MM.1S (cell line): ENCODE measurements around the gene ZNF236.
"Not testable (repeated sequence)": the region's sequence is repeated elsewhere in the genome, so short reads cannot be mapped to it uniquely, and the experiment has no call there.

Experiments used
- DNase-seq: peaks from one replicate; pipeline ENCODE4 v3.0.0-alpha.2; 2015
- H2AFZ ChIP-seq: fragments of 300-600 bp; sonication (generic); 2 replicates; pipeline ENCODE4 v1.6.0; 2016; ENCODE audit warnings: antibody characterized with exemption, low read length
- H3F3A ChIP-seq: fragments of 300-600 bp; sonication (generic); 2 replicates; pipeline ENCODE4 v1.6.1; 2016; ENCODE audit warnings: mild to moderate bottlenecking, antibody characterized with exemption, low read length, moderate library complexity, mixed read lengths; ENCODE audit not compliant: insufficient read depth
- H3K27ac ChIP-seq: fragments of 300-600 bp; sonication (generic); 2 replicates; pipeline ENCODE4 v1.5.1; 2016; ENCODE audit warnings: mild to moderate bottlenecking, low read length
- H3K27me3 ChIP-seq: fragments of 300-600 bp; sonication (generic); replicated peaks from 2 replicates; pipeline ENCODE4 v1.6.0; 2016; ENCODE audit warnings: low read length; ENCODE audit not compliant: insufficient read depth
- H3K36me3 ChIP-seq: fragments of 300-600 bp; sonication (generic); replicated peaks from 2 replicates; pipeline ENCODE4 v1.6.1; 2016; ENCODE audit warnings: mild to moderate bottlenecking, low read length, mixed read lengths; ENCODE audit not compliant: insufficient read depth
- H3K4me1 ChIP-seq: fragments of 300-600 bp; sonication (generic); 2 replicates; pipeline ENCODE4 v1.6.1; 2016; ENCODE audit warnings: low read length, mixed read lengths
- H3K4me2 ChIP-seq: fragments of 300-600 bp; sonication (generic); 2 replicates; pipeline ENCODE4 v1.6.0; 2016; ENCODE audit warnings: low read depth, low read length
- H3K4me3 ChIP-seq: fragments of 300-600 bp; sonication (generic); 2 replicates; pipeline ENCODE4 v1.5.1; 2016; ENCODE audit warnings: low read length, mixed read lengths
- H3K79me2 ChIP-seq: fragments of 300-600 bp; sonication (generic); 2 replicates; pipeline ENCODE4 v1.6.1; 2016; ENCODE audit warnings: mixed run types, low read length, mixed read lengths
- H3K9ac ChIP-seq: fragments of 300-600 bp; sonication (generic); 2 replicates; pipeline ENCODE4 v1.6.1; 2016; ENCODE audit warnings: low read length, mixed read lengths
- H3K9me2 ChIP-seq: fragments of 300-600 bp; sonication (generic); replicated peaks from 2 replicates; pipeline ENCODE4 v1.6.1; 2016; ENCODE audit warnings: mild to moderate bottlenecking, low read length, mixed read lengths; ENCODE audit not compliant: insufficient read depth
- H3K9me3 ChIP-seq: fragments of 300-600 bp; sonication (generic); replicated peaks from 2 replicates; pipeline ENCODE4 v1.6.1; 2016; ENCODE audit warnings: mild to moderate bottlenecking, low read length, mixed read lengths; ENCODE audit not compliant: insufficient read depth
- H4K20me1 ChIP-seq: fragments of 300-600 bp; sonication (generic); 2 replicates; pipeline ENCODE4 v1.6.1; 2016; ENCODE audit warnings: mild to moderate bottlenecking, low read length, moderate library complexity, mixed read lengths; ENCODE audit not compliant: insufficient read depth
- CTCF ChIP-seq: fragments of 300-600 bp; sonication (generic); IDR thresholded peaks from 2 replicates; pipeline ENCODE4 v1.5.1; 2016; ENCODE audit warnings: antibody characterized with exemption, low read length, mixed read lengths
- EZH2 ChIP-seq: fragments of 300-600 bp; sonication (generic); optimal IDR thresholded peaks from 2 replicates; pipeline ENCODE3; 2017; ENCODE audit warnings: low read depth, mild to moderate bottlenecking, antibody characterized with exemption, low read length, mixed read lengths
- EZH2phosphoT487 ChIP-seq: fragments of 300-600 bp; sonication (generic); IDR thresholded peaks from 2 replicates; pipeline ENCODE4 v1.6.1; 2018; ENCODE audit warnings: antibody characterized with exemption, low read length

Gene ZNF236

GRCh38 chr18:76988031-76988826 lies 165.9 kb downstream of the ZNF236 start:
- no peaks in the 10 kb centered on the region for H4K20me1 ChIP-seq
- H3K79me2 ChIP-seq = no peaks in the 10 kb centered on the region
- H2AFZ ChIP-seq = no peak overlapping the region
- H3K9ac ChIP-seq = no peak overlapping the region
- no peaks in the 10 kb centered on the region for H3F3A ChIP-seq
- no peaks in the 10 kb centered on the region for H3K9me3 ChIP-seq
- DNase-seq = no peak
- H3K4me1 ChIP-seq = no peaks in the 10 kb centered on the region
- TF ChIP-seq CTCF (no peak), EZH2 (no peak), EZH2phosphoT487 (no peak)
- no peak overlapping the region for H3K4me3 ChIP-seq
- no peak overlapping the region for H3K27ac ChIP-seq
- no peaks in the 10 kb centered on the region for H3K9me2 ChIP-seq
- no peaks in the 10 kb centered on the region for H3K27me3 ChIP-seq
- H3K4me2 ChIP-seq = no peak overlapping the region
- H3K36me3 ChIP-seq = no peaks in the 10 kb centered on the region

DNA sequence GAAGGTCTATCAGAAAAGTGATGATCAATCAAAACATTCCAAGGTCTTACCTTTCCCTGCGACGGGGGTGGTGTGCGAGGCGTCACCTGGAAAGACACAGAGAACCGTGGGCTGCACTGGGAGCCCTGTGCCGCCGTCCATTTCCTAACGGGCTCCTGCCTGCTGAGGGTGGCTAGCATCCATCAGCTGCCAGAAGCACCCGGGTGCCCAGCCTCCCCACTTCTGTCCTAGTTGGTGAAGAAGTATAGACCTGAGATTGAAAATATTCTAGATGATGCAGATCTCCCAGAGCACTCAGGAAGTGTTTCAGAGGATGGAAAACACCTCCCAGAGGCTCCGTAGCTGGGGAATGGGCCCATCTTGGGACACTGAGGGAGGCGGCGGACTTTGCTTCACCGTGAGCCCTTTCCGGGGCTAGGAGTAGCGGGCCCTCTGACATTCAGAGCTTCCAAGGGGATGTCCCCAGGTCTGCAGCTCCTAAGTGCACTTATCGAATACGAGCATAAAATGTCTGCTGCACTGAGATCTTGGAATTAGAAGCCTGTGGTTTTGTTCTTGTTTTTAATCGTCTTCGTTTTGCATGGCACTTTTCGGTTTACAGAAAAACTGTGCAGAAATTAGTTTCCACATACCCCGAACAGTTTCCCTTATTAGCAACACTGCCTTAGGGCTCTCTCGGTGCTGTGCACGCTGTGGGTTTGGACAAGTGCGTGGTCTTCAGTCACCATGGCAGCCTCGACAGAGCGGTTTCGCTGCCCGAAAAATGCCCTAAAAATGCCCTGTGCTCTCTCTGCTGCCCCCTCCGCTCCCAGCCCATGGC lies 166.7 kb downstream of the ZNF236 start:
- no peak overlapping the region for H3K4me2 ChIP-seq
- H3K27ac ChIP-seq = no peak overlapping the region
- no peaks in the 10 kb centered on the region for H3K27me3 ChIP-seq

DNA sequence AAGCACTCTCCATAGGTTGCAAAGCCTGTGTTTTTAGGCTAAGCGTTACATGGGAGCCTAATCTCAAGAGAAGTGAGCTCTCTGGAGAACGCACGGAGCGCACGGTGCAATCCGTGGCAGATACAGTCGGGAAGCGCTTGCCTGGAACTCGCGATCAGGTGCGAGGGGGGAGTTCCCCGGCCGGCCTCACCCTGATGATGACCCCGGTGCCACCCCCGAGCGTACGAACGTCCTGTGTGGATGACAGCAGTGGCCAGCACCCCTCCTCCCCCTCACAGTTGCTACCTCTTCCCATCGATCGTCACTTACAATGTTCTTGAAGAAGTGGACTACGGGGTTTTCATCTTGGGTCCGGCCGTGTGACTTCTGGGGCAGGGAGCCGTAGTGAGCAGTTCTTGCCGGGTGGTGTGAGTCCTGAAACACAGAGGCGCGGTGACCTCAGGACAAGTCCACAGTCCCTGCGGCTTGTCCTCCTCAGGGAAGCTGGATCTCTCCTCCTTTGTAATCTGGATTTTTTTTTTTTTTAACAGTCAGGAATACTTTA lies 167.4 kb downstream of the ZNF236 start:
- no peaks in the 10 kb centered on the region for H3K9me3 ChIP-seq
- H3K9me2 ChIP-seq = no peaks in the 10 kb centered on the region
- no peak overlapping the region for H2AFZ ChIP-seq
- H3K4me2 ChIP-seq = no peak overlapping the region
- no peaks in the 10 kb centered on the region for H3K36me3 ChIP-seq
- no peak for DNase-seq
- TF ChIP-seq CTCF (no peak), EZH2 (no peak), EZH2phosphoT487 (no peak)
- no peaks in the 10 kb centered on the region for H3K4me1 ChIP-seq
- H3K4me3 ChIP-seq = no peak overlapping the region
- H3K9ac ChIP-seq = no peak overlapping the region
- no peak overlapping the region for H3K27ac ChIP-seq
- no peaks in the 10 kb centered on the region for H3K79me2 ChIP-seq
- no peaks in the 10 kb centered on the region for H4K20me1 ChIP-seq
- H3F3A ChIP-seq = no peaks in the 10 kb centered on the region
- H3K27me3 ChIP-seq = no peaks in the 10 kb centered on the region

More for the DNA sequence above, 166.7 kb downstream of the ZNF236 start:
- H4K20me1 ChIP-seq = no peaks in the 10 kb centered on the region
- H3F3A ChIP-seq = no peaks in the 10 kb centered on the region
- no peak overlapping the region for H2AFZ ChIP-seq
- no peaks in the 10 kb centered on the region for H3K9me3 ChIP-seq
- H3K4me3 ChIP-seq = no peak overlapping the region
- no peaks in the 10 kb centered on the region for H3K9me2 ChIP-seq
- H3K4me1 ChIP-seq = no peaks in the 10 kb centered on the region
- no peaks in the 10 kb centered on the region for H3K79me2 ChIP-seq
- no peak overlapping the region for H3K9ac ChIP-seq
- TF ChIP-seq EZH2 (no peak), EZH2phosphoT487 (no peak), CTCF (no peak)
- H3K36me3 ChIP-seq = no peaks in the 10 kb centered on the region
- DNase-seq = no peak

DNA sequence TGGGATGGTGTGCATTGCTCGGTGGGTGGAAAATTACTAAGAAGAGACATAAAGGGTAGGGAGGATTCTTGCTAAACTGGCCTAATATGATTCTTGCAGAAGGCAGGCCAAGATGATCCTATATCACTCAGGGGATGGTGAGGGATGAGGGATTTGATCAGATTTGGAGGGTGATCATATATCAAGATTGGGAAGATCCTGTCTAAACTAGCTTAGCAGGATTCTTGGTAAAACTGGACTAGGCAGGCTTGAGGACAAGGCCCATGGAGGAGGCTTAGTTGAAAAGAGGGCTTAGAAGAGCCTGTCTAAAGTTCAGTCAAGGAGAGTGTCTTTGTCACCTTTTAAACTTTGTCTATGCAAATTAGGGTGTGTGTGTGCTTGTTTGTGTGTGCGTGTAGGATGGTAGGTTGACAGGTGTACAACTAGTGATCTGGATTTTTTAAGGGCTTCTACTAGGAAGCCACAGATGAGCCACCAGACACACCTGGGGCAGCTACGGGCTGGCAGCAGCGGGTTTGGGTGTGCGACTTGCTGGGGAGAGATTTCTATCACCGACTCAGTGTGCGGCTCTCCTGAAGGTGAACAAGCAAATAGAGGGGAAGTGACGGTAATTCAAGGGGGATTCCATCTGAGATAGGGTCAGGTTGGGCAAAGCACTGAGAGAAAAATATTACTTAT lies 168.1 kb downstream of the ZNF236 start:
- H3K27me3 ChIP-seq, H4K20me1 ChIP-seq, H2AFZ ChIP-seq, H3K36me3 ChIP-seq, H3K4me2 ChIP-seq, H3K27ac ChIP-seq, H3K9ac ChIP-seq, H3K4me3 ChIP-seq, H3K9me3 ChIP-seq, H3K79me2 ChIP-seq, H3K9me2 ChIP-seq, H3K4me1 ChIP-seq, DNase-seq, H3F3A ChIP-seq: not testable (repeated sequence)
